SH-SY5Y (cell line): ENCODE data around the gene WFDC1.

Source experiments
- GATA2 ChIP-seq: IDR thresholded peaks from 2 replicates; pipeline ENCODE4 v1.6.1; 2011; ENCODE audit warnings: mild to moderate bottlenecking, low read depth, low read length
- GATA3 ChIP-seq: IDR thresholded peaks from 2 replicates; pipeline ENCODE4 v1.6.1; 2011; ENCODE audit warnings: low read depth, mild to moderate bottlenecking, low read length, moderate library complexity

DNA sequence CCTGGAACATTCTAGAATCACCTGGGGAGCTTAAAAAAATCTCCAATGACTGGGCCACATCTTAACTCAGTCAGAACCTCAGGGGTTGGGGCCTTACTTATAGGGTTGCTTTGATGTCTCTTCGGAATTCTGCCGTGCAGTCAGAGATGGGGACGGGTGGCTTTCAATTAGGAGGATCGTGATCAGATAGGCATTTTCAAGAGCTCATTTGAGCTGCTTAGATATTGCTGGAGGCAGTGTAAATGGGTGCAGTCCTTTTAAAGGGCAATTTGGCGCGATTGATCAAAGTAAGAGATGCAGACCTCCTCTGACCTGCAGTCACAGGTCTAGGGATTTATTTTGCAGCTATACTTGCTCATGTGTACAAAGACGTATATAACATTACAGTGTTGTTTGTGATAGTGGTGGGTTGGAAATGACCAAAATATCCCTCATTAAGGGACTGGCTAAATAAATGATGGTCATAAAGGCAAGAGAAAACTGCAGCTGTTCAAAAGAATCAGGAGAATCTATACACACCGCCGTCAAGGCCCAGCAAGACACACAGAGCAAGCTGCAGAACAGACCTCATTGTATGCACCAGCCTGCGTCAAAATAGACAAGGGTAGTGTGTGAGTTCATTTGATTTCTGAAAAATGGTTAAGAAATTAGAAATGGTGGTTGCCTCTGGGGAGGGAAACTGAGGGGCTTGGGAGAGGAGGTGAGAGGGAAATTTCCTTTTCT is 48.6 kb upstream of the WFDC1 start:
- peak; percentile 60; the same call in 1 of the 2 replicates for TF ChIP-seq GATA2
- no peak for TF ChIP-seq GATA3
